Stimulated activated CD8-positive, alpha-beta memory T cell treated with anti-CD3 and anti-CD28 coated beads, Interleukin-7, amount 100 ng/mL, for 24 hours (primary cell): ENCODE measurements around the gene GLB1L.

Experiments used
- DNase-seq: peaks from one replicate; pipeline ENCODE4 v3.0.0-alpha.2; 2020; ENCODE audit warnings: low read depth

Gene GLB1L

GRCh38 chr2:219221957-219222518 is 23.2 kb downstream of the GLB1L start:
- no peak for DNase-seq

DNA sequence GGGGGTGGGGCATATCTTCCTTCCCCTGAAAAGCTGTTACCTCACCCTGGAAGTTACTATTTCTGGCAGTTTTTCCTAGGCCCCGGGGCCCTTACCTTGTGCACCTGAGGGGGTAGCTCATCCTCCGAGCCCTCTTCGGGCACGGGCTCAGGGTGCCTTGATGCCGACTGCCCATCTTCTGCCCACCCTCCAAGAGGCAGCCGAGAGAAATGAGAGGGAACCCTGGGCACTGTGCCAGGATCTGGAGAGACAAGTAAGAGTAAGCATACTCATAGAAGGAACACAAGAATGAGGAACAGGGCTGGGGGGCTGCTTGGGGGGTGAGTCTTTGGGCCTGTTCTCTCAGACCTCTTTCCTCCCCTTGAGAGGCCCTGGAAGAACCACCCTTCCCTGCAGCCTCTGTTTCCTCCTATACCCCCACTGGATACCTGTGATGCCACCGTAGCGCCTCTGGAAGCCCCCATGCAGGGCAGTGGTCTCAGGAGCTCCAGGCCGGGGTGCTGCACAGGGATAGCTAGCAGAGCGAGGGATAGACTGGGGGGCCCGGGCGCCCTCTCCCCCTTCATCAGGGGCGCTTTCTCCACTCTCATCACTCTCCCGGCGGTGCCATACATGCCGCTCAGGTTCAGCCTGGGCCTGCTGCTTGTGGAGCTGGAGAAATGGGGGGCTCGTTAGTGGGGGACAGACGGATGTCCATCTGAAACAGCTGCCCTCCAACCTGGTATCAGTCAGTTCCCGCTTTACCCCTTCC is 24.4 kb downstream of the GLB1L start:
- no peak for DNase-seq

DNA sequence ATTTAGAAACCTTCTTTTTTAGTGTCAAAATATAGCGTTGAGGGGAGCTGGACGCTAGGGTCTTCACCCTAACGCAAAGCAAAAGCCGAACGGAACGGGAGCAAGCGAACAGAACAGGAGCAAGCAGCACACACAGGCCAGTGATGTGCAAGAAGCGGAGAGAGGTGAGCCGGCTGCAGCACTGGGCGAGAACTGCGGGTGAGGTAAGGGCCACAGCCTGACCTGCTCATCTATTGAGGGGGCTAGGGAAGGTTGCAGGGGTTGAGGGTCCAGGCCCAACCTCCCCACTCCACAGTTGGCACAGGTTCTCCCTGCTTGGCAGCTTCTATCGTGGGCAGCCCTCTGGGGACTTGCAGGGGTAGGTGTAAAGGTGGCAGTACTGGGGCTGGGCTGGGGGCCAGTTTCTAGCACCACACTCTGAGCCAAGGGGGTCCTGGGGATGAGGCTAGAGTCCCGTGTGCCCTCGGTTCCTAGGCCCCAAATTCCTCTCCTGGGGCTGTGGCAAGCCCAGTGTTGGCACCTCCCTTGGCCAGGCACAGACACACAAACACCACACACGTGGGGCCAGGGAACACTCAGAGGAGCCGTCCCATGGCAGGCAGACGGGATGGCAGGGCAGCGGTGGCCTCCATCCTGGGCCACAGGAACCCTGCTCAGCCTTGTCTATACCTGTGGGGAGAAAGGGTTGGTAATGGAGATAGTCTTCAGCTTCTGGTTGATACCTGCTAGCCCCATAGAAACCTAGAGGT is 25.3 kb downstream of the GLB1L start:
- no peak for DNase-seq

- peak; percentile 79 for DNase-seq
These were observed 26.2 kb downstream of the GLB1L start, which contains the start of gene ABCB6 for GRCh38 chr2:219218732-219219701. ABCB6 (minus strand) TSS chr2:219218958; CDS start chr2:219218673, 285 bp downstream.

DNA sequence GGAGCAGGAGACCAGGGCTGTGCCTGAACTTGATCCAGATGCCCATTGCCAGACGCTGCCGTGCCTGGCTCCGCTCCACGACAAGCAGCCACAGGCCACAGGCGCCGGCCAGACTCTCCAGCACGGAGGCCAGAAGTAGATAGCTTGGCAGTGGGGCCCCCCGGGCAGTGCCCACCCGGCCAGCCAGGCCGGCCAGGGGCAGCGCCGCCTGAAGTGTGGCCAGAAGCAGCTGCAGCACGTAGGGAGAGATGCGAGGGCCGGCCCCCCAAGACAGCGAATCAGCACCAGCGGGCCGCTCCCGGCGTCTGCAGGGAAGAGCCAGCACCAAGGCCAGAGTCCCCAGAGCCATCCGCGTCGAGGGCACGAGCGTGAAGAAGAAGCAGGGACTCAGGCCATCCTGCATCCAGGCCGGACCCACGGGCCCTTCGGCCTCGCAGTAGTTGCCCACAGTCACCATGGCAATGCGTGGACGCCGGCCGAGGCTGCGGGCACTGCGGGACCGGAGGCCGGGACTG is 27.0 kb downstream of the GLB1L start:
- DNase-seq, result no peak

- DNase-seq, result no peak
These were observed 28.7 kb downstream of the GLB1L start for GRCh38 chr2:219216535-219216915.

GRCh38 chr2:219215871-219216534 is 29.2 kb downstream of the GLB1L start:
- no peak for DNase-seq

DNA sequence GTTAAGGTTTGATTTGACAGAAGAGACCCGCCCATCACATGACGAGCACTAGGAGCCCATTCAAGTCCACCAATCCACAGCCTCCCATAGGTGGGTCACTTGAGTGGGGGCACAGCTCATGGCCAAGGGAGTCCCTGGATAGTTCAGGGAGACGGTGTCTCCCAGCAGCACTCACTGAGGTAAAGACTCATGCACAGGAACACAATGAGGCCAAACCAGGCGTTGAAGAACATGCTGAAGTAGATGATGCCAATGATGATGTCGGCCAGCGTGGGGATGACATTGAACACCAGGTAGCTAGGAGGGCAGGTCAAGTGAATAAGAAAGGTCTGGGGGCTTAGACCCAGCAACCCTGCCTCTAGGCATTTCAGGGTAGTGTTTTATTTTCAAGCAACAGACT is 30.5 kb downstream of the GLB1L start:
- DNase-seq, result no peak

GRCh38 chr2:219214141-219214540 is 31.1 kb downstream of the GLB1L start:
- no peak for DNase-seq

DNA sequence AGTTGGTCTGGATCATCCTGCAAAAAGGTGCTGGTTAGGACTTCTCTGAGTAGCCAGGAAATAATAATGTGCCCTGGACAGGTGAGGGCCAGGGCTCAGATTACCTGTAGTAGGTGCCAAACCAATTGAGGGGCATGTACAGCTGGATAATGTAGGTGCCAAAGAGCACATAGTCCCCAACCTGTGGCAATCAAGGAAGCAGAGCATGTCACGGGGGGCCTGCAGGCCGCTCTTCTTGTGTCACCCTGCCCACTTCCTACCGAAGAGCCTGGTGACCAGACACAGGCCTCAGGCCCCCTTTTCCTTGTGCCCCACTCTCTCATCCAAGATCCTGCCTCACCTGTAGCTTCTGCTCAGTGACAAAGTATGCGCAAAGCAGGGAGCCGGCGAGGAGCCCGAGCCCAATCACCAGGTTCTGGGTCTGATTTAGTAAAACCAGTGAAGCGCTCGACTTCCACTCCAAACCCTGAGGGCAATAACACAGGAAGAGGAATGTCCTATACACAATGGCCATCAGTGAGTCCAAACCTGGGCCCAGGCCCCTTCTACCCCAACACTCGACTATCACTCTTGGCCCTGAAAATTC is 31.7 kb downstream of the GLB1L start:
- DNase-seq, result no peak

DNA sequence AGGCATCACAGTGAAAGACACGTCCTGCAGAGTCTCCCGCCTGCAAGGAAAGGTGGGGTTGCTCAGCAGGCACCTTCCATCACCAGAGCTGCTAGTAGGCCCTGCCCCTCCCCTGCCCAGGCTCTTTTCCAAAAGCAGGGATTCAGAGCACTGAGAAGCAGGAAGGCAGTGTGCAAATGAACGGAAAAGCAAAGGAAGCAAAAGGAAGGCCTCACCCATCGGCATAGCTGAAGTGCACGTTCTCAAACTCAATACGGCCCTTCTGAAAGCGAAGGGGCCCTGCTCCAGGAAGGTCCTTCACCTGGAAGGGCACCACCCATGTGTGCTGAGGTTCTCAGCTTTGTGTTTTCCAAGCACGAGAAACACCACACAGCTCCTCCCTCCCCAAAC is 32.2 kb downstream of the GLB1L start:
- DNase-seq, result no peak

GRCh38 chr2:219210886-219211362 is 34.3 kb downstream of the GLB1L start:
- DNase-seq, result no peak

DNA sequence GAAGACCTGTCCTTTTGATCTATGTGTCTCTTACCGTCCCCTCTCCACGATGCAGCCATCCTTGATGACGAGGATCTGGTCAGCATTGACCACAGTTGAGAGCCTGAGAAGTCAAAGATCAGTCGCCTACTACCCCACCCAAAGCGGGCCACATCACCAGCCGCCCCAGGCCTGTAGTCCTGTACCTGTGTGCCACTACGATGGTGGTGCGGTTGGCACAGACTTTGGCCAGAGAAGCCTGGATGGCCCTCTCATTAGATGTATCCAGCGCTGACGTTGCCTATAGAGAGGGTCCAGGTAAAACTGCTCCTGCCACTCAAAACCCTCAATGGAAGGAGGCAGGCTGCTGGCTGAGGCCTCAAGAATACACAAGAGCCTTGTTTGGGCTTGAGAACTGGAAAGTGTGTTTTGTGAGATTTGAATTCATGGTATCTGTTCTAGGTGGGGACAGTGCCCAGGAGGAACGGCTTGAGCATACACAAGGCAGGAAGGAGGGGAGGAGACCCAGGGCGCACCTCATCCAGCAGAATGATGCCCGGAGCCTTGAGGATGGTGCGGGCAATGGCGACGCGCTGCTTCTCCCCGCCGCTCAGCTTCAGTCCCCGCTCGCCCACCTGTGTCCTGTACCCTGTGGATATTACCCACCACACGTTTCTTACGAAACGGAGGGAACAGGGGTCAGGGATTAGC is 34.9 kb downstream of the GLB1L start:
- no peak for DNase-seq

DNA sequence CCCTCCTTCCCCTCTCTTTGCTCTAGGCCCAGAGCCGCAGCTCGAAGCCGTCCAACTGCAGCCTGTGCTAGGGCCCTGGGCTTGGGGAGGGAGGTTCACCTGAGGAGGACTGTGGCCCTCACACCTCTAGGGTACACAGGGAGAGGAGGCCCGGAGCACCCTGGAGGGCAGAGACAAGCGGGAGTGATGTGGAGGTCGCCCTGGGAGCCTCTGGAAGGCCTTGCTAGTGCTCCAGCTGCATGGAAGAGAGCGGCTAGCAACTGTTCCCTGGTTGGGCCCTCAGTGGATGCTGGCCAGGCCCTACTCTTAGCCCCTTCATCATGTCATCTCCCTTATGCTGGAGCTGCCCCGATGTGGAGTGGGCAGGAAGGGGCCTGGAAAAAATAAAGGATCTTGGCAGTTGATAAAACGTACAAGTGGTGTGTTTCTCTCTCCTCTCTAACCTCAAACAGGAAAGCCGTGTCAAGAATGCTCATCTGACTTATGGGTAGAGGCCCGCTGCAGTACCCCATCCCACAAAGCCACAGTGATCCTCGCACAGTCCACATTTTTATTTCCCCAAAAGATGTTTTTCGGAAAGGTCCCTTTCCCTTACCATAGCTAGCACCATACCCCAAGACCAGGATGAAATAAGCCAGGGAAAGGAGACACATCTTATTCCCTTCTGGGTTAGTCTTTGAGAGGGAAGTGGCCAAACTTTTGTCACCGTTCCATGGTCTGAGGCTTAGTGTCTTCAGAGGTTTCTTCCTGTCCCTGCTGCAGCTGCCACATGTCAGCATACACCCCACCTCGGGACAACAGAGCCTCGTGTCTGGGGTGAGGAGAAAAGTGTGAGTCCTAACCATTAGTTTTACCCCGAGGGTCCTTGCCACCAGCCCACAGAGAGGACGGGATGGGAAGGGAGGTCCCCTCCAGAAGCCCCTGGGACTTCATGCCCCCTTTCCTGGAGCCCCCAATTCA is 35.7 kb downstream of the GLB1L start:
- no peak for DNase-seq

- no peak for DNase-seq
These were observed 37.1 kb downstream of the GLB1L start for GRCh38 chr2:219207884-219208740.

- no peak for DNase-seq
These were observed 37.9 kb downstream of the GLB1L start for GRCh38 chr2:219207134-219207883.
